Measurements from ENCODE around the gene SKIC2.

DNA sequence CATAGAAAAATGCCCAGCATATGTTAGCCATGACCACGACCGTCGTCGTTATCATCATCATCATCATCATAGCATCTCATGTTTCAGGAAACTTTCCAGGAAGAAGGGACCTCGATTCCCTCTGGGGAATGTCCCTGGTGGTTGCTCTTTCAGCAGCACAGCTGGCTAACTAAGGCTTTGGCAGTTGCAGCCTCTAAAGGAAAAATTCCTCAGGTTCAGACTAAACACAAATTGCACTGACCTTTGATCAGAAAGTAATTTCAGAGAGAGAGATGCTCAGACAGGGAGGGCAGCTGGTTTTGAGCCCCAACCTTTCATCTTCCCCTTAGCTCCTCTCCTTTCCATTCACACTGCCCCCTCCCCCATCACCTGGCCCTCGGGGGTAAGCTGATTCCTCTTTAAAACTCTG is 18.7 kb upstream of the SKIC2 start:
- no peak for TF ChIP-seq POLR2A (IDR thresholded peaks at IDR 0.05; ENCODE audit: borderline replicate concordance, extremely low read depth, insufficient read depth, insufficient read length)
- no peak for TF ChIP-seq RAD21 (IDR thresholded peaks at IDR 0.05; ENCODE audit: low read depth)

All from HCT116 (cell line).